ENCODE results near the gene CD59.

CD59 gene

GRCh38 chr11:33736148-33736812, at the start of gene CD59:
CD59 (minus strand) TSS chr11:33736423; CDS start chr11:33722445, 13,978 bp downstream.
- TF ChIP-seq CTCF (conservative IDR thresholded peaks at IDR 0.05; ENCODE audit: low read depth, low read length): no peak
- peak; percentile 59 for DNase-seq (ENCODE audit: low read depth)

GRCh38 chr11:33785609-33786008, 49.4 kb upstream of the CD59 start:
- H3K4me3 ChIP-seq (ENCODE audit: low read length): no peak overlapping the region
- TF ChIP-seq CTCF (conservative IDR thresholded peaks at IDR 0.05; ENCODE audit: low read depth, low read length): no peak
- DNase-seq (ENCODE audit: low read depth): no peak

More at GRCh38 chr11:33736148-33736812, at the start of gene CD59:
- peak within 1 kb of the TSS; percentile 81 for H3K4me3 ChIP-seq (ENCODE audit: low read length)

GRCh38 chr11:33779849-33780528, 43.8 kb upstream of the CD59 start:
- TF ChIP-seq CTCF (conservative IDR thresholded peaks at IDR 0.05; ENCODE audit: low read depth, low read length): no peak
- DNase-seq (ENCODE audit: low read depth): peak; percentile 42
- H3K4me3 ChIP-seq (ENCODE audit: low read length): no peak overlapping the region

- peak; percentile 31 for DNase-seq (ENCODE audit: low read depth)
- TF ChIP-seq CTCF (conservative IDR thresholded peaks at IDR 0.05; ENCODE audit: low read depth, low read length): no peak
- no peak overlapping the region for H3K4me3 ChIP-seq (ENCODE audit: low read length)
Observed at GRCh38 chr11:33778675-33779074, 42.5 kb upstream of the CD59 start.

- no peak for TF ChIP-seq CTCF (conservative IDR thresholded peaks at IDR 0.05; ENCODE audit: low read depth, low read length)
- DNase-seq (ENCODE audit: low read depth): no peak
- H3K4me3 ChIP-seq (ENCODE audit: low read length): no peak overlapping the region
Observed at GRCh38 chr11:33777906-33778305, 41.7 kb upstream of the CD59 start.

GRCh38 chr11:33775832-33776470, 39.7 kb upstream of the CD59 start:
- no peak overlapping the region for H3K4me3 ChIP-seq (ENCODE audit: low read length)
- no peak for TF ChIP-seq CTCF (conservative IDR thresholded peaks at IDR 0.05; ENCODE audit: low read depth, low read length)
- no peak for DNase-seq (ENCODE audit: low read depth)
